ENCODE measurements around the gene MIER3. TPM values are rescaled to one million over a fixed set of nuclear protein-coding genes. Genes with fewer than 3 reads are reported as not detected.

MIER3 gene
- total and polyA plus RNA-seq, 2 of the 13 experiments (the other 11 are each of a cell fraction or from before 2014, with no cell fraction given): 14.6 to 38.8 TPM

DNA sequence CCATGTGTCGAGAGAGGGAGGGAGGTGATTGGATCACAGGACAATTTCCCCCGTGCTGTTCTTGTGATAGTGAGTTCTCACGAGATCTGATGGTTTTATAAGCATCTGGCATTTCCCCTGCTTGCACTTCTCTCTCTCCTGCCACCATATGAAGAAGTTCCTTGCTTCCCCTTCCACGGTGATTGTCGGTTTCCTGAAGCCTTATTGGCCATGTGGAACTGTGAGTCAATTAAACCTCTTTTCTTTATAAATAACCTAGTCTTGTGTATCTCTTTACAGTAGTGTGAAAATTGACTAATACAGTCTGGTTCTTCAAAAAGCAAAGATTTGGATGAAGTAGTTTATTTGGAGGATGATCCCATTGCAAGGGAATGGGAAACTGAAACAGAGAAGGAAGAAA, 11.3 kb upstream of the MIER3 start:
- Histone ChIP-seq H3K36me3 (replicated peaks in 1 of 2; ENCODE audit: control insufficient read depth in 1 of 2, insufficient read depth in 2 of 2, low read length in 2 of 2) (no peaks in the 10 kb centered on the region), H3K27ac (ENCODE audit: extremely low read length, insufficient read depth, low read length) (no peak overlapping the region), H3K79me2 (ENCODE audit: insufficient read depth, low read length) (no peaks in the 10 kb centered on the region), H3K9me3 (ENCODE audit: low read length) (no peaks in the 10 kb centered on the region), H3K4me3 (replicated peaks in 1 of 3; ENCODE audit: insufficient read depth in 1 of 3, low read depth in 2 of 3, low read length in 3 of 3) (no peak overlapping the region), H4K20me1 (ENCODE audit: insufficient read depth, low read length) (no peaks in the 10 kb centered on the region), H3K27me3 (ENCODE audit: control insufficient read depth in 1 of 2, insufficient read depth in 2 of 2, low read length in 2 of 2) (peaks cover 0 to 21% of the 10 kb centered on the region in 2 experiments; a peak in 2 of 5 replicates), H3K4me1 (ENCODE audit: insufficient read depth, low read length) (peaks cover 10% of the 10 kb centered on the region), H3K9ac (ENCODE audit: insufficient read depth, low read depth, low read length) (no peak overlapping the region), H3K4me2 (ENCODE audit: low read depth, low read length) (no peak overlapping the region), H2AFZ (ENCODE audit: low read length) (no peak overlapping the region)
- no TSS peak for BruUV-seq (replicated peaks)
- TF ChIP-seq ZKSCAN1 (IDR thresholded peaks at IDR 0.05; ENCODE audit: low read length) (no peak), TOE1 (CRISPR knock-in tag; IDR thresholded peaks at IDR 0.05) (no peak), HNF4A (CRISPR knock-in tag; IDR thresholded peaks at IDR 0.05) (no peak), ZNF746 (CRISPR knock-in tag; IDR thresholded peaks at IDR 0.05) (no peak), PAF1 (CRISPR knock-in tag; IDR thresholded peaks at IDR 0.05) (no peak), NBN (conservative IDR thresholded peaks at IDR 0.05) (no peak), ZNF296 (CRISPR knock-in tag; conservative IDR thresholded peaks at IDR 0.05) (no peak), HNRNPLL (IDR thresholded peaks at IDR 0.05; ENCODE audit: low read depth, low read length, poor library complexity, severe bottlenecking) (no peak), CBX2 (IDR thresholded peaks at IDR 0.05; ENCODE audit: low read depth, low read length) (no peak), CBX2 (CRISPR knock-in tag; IDR thresholded peaks at IDR 0.05; ENCODE audit: low read depth) (no peak), TCF12 (IDR thresholded peaks at IDR 0.05) (no peak), TCF12 (CRISPR knock-in tag; IDR thresholded peaks at IDR 0.05) (no peak), MIER2 (CRISPR knock-in tag; IDR thresholded peaks at IDR 0.05) (no peak), SRSF4 (IDR thresholded peaks at IDR 0.05; ENCODE audit: low read depth, low read length, poor library complexity, severe bottlenecking) (no peak), RAD51 (IDR thresholded peaks at IDR 0.05; ENCODE audit: borderline replicate concordance) (no peak), YEATS2 (CRISPR knock-in tag; IDR thresholded peaks at IDR 0.05; ENCODE audit: borderline replicate concordance) (no peak)
- TF ChIP-seq, protein P1, sequence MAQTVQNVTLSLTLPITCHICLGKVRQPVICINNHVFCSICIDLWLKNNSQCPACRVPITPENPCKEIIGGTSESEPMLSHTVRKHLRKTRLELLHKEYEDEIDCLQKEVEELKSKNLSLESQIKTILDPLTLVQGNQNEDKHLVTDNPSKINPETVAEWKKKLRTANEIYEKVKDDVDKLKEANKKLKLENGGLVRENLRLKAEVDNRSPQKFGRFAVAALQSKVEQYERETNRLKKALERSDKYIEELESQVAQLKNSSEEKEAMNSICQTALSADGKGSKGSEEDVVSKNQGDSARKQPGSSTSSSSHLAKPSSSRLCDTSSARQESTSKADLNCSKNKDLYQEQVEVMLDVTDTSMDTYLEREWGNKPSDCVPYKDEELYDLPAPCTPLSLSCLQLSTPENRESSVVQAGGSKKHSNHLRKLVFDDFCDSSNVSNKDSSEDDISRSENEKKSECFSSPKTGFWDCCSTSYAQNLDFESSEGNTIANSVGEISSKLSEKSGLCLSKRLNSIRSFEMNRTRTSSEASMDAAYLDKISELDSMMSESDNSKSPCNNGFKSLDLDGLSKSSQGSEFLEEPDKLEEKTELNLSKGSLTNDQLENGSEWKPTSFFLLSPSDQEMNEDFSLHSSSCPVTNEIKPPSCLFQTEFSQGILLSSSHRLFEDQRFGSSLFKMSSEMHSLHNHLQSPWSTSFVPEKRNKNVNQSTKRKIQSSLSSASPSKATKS (CRISPR knock-in tag; IDR thresholded peaks at IDR 0.05): no peak
- TF ChIP-seq, protein P2, sequence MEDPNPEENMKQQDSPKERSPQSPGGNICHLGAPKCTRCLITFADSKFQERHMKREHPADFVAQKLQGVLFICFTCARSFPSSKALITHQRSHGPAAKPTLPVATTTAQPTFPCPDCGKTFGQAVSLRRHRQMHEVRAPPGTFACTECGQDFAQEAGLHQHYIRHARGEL (CRISPR knock-in tag; IDR thresholded peaks at IDR 0.05): no peak
- TF ChIP-seq, protein P3, sequence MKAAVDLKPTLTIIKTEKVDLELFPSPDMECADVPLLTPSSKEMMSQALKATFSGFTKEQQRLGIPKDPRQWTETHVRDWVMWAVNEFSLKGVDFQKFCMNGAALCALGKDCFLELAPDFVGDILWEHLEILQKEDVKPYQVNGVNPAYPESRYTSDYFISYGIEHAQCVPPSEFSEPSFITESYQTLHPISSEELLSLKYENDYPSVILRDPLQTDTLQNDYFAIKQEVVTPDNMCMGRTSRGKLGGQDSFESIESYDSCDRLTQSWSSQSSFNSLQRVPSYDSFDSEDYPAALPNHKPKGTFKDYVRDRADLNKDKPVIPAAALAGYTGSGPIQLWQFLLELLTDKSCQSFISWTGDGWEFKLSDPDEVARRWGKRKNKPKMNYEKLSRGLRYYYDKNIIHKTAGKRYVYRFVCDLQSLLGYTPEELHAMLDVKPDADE (CRISPR knock-in tag; IDR thresholded peaks at IDR 0.05): no peak
- ChIA-PET CTCF (ENCODE audit: low intra/inter-chr PET ratio, low total read pairs) (no interaction called here), POLR2A (no interaction called here)
- in situ Hi-C loops (cut with HindIII; ENCODE audit: extremely low pct_ligation_motif_present, low pct_unique_long_range_greater_than_20kb): loop anchor here (25.0 kb wide), 1 partner anchor 174 kb away; no protein-coding TSS in a partner anchor
- FAIRE-seq (no peak), DNase-seq (ENCODE audit: low spot score) (no peak), ATAC-seq (no peak)
- intact Hi-C loops (cut with micrococcal nuclease; ENCODE audit: unreplicated experiment): no loop called here
- WGBS (ENCODE audit: low lambda C conversion rate): 33% methylated on average over 5 of the region's 5 CpGs
